Astrocyte (in vitro differentiated cells and primary cell): Measurements from ENCODE around the gene SBNO2. TPM values are rescaled to one million over a fixed set of nuclear protein-coding genes. Genes with fewer than 3 reads are reported as not detected.

Experiments used
- DNase-seq: peaks from one replicate; pipeline ENCODE4 v3.0.0-alpha.2; 2010; ENCODE audit warnings: low read depth
- FAIRE-seq: peaks from 2 replicates; lab custom pipeline; 2011; peaks lifted over from hg19 to GRCh38; lab: Jason Lieb, UNC
- H2AFZ ChIP-seq: 2 replicates; pipeline ENCODE4 v1.6.0; 2012; ENCODE audit warnings: low read depth, low read length, inconsistent platforms
- H3K27ac ChIP-seq: 2 replicates; pipeline ENCODE4 v1.5.1; 2011; ENCODE audit warnings: low read depth, low read length, inconsistent platforms
- H3K27me3 ChIP-seq: 2 replicates; pipeline ENCODE4 v1.6.0; 2011; ENCODE audit warnings: low read length, inconsistent platforms; ENCODE audit not compliant: insufficient read depth
- H3K36me3 ChIP-seq: 2 replicates; pipeline ENCODE4 v1.5.1; 2011; ENCODE audit warnings: low read length, inconsistent platforms; ENCODE audit not compliant: insufficient read depth
- H3K4me1 ChIP-seq: 2 replicates; pipeline ENCODE4 v1.5.1; 2011; ENCODE audit warnings: low read length, inconsistent platforms; ENCODE audit not compliant: insufficient read depth
- H3K4me2 ChIP-seq: 2 replicates; pipeline ENCODE4 v1.6.0; 2012; ENCODE audit warnings: low read length, inconsistent platforms
- H3K4me3 ChIP-seq: 2 replicates; pipeline ENCODE4 v1.5.1; 2011; ENCODE audit warnings: low read depth, mild to moderate bottlenecking, low read length, inconsistent platforms; ENCODE audit not compliant: insufficient read depth
- H3K79me2 ChIP-seq: 2 replicates; pipeline ENCODE4 v1.6.0; 2012; ENCODE audit warnings: mild to moderate bottlenecking, low read length, inconsistent platforms; ENCODE audit not compliant: insufficient read depth
- H3K9ac ChIP-seq: 2 replicates; pipeline ENCODE4 v1.6.0; 2012; ENCODE audit warnings: mild to moderate bottlenecking, low read length, inconsistent platforms
- H3K9me3 ChIP-seq: 2 replicates; pipeline ENCODE4 v1.5.1; 2012; ENCODE audit warnings: low read depth, mild to moderate bottlenecking, low read length, inconsistent platforms; ENCODE audit not compliant: insufficient read depth
- H4K20me1 ChIP-seq: 2 replicates; pipeline ENCODE4 v1.6.0; 2012; ENCODE audit warnings: low read length, inconsistent platforms; ENCODE audit not compliant: insufficient read depth
- H3K27ac Mint-ChIP-seq: one replicate; pipeline ENCODE4 v1.8.0; 2021; ENCODE audit warnings: mild to moderate bottlenecking, mixed read lengths; ENCODE audit not compliant: unreplicated experiment
- H3K27me3 Mint-ChIP-seq: one replicate; pipeline ENCODE4 v1.8.0; 2021; ENCODE audit warnings: low read depth, mixed read lengths; ENCODE audit not compliant: unreplicated experiment
- H3K36me3 Mint-ChIP-seq: one replicate; pipeline ENCODE4 v1.8.0; 2021; ENCODE audit warnings: low read depth, mixed read lengths; ENCODE audit not compliant: unreplicated experiment
- H3K4me1 Mint-ChIP-seq: one replicate; pipeline ENCODE4 v1.8.0; 2021; ENCODE audit warnings: low read depth, mixed read lengths; ENCODE audit not compliant: unreplicated experiment
- H3K4me3 Mint-ChIP-seq: one replicate; pipeline ENCODE4 v1.8.0; 2021; ENCODE audit warnings: mild to moderate bottlenecking, moderate library complexity, mixed read lengths; ENCODE audit not compliant: unreplicated experiment
- H3K9me3 Mint-ChIP-seq: one replicate; pipeline ENCODE4 v1.8.0; 2021; ENCODE audit warnings: mild to moderate bottlenecking, mixed read lengths; ENCODE audit not compliant: unreplicated experiment
- CTCF ChIP-seq: IDR thresholded peaks from 2 replicates; pipeline ENCODE4 v1.5.1; 2011; ENCODE audit warnings: low read depth, mild to moderate bottlenecking, inconsistent platforms, low read length, moderate library complexity; ENCODE audit not compliant: insufficient read depth
- EZH2 ChIP-seq: IDR thresholded peaks from 2 replicates; pipeline ENCODE4 v1.6.1; 2012; ENCODE audit warnings: mild to moderate bottlenecking, low read length, inconsistent platforms; ENCODE audit not compliant: insufficient read depth
- total RNA-seq: library from RNA; stranded (reverse); gene quantifications from 2 replicates; pipeline ENCODE4 v1.2.1, GENCODE V29; 2021

The SBNO2 gene
- total RNA-seq, 1 donor from 2014 or later = 39.3 TPM

- no peaks in the 10 kb centered on the region for H3K27me3 ChIP-seq
- peak overlapping the region; percentile 9 for H3K9ac ChIP-seq
- peaks cover 13% of the 10 kb centered on the region for H3K4me1 ChIP-seq
- H3K27ac Mint-ChIP-seq = peak overlapping the region; percentile 78
- no peak overlapping the region for H3K4me3 ChIP-seq
- no peak for FAIRE-seq
- H3K36me3 Mint-ChIP-seq = peaks cover 16% of the 10 kb centered on the region
- peak; percentile 72 for DNase-seq
- peaks cover 62% of the 10 kb centered on the region for H3K79me2 ChIP-seq
- H3K4me3 Mint-ChIP-seq = no peak overlapping the region
- H4K20me1 ChIP-seq = peaks cover 60% of the 10 kb centered on the region
- H3K4me2 ChIP-seq = peak overlapping the region; percentile 19
- H3K4me1 Mint-ChIP-seq = no peaks in the 10 kb centered on the region
- H2AFZ ChIP-seq = no peak overlapping the region
- TF ChIP-seq EZH2 (no peak), CTCF (no peak)
- no peaks in the 10 kb centered on the region for H3K9me3 ChIP-seq
- peak overlapping the region; percentile 39 for H3K27ac ChIP-seq
- H3K9me3 Mint-ChIP-seq = peaks cover 2% of the 10 kb centered on the region
- H3K36me3 ChIP-seq = peaks cover 9% of the 10 kb centered on the region
- no peaks in the 10 kb centered on the region for H3K27me3 Mint-ChIP-seq
Observed at GRCh38 chr19:1125601-1126467, 48.2 kb downstream of the SBNO2 start.

- Histone ChIP-seq H3K4me3 (no peak overlapping the region), H2AFZ (no peak overlapping the region), H3K79me2 (peaks cover 44% of the 10 kb centered on the region), H3K27ac (no peak overlapping the region), H3K4me1 (peaks cover 10% of the 10 kb centered on the region), H3K9me3 (no peaks in the 10 kb centered on the region), H3K9ac (no peak overlapping the region), H3K27me3 (no peaks in the 10 kb centered on the region), H3K36me3 (peaks cover 9% of the 10 kb centered on the region), H3K4me2 (no peak overlapping the region), H4K20me1 (peaks cover 49% of the 10 kb centered on the region)
- Mint-ChIP-seq H3K27me3 (no peaks in the 10 kb centered on the region), H3K36me3 (peaks cover 18% of the 10 kb centered on the region), H3K4me1 (no peaks in the 10 kb centered on the region), H3K4me3 (no peak overlapping the region), H3K9me3 (peaks cover 2% of the 10 kb centered on the region), H3K27ac (no peak overlapping the region)
- no peak for TF ChIP-seq CTCF
- DNase-seq = no peak
- no peak for FAIRE-seq
Observed at GRCh38 chr19:1123885-1124677, 50.0 kb downstream of the SBNO2 start.
